HFF-Myc (cell line): ENCODE results near the gene RPS25.
"Not testable (repeated sequence)": the region's sequence is repeated elsewhere in the genome, so short reads cannot be mapped to it uniquely, and the experiment has no call there.

Experiments
- DNase-seq: peaks from one replicate; pipeline ENCODE4 v3.0.0-alpha.2; 2011; ENCODE audit warnings: low read depth; ENCODE audit errors: extremely low read depth
- H3K4me3 ChIP-seq: replicated peaks from 2 replicates; pipeline ENCODE4 v1.5.1; 2011; ENCODE audit warnings: low read depth, mild to moderate bottlenecking, control low read depth, low read length
- CTCF ChIP-seq: IDR thresholded peaks from 2 replicates; pipeline ENCODE4 v1.5.1; 2012; ENCODE audit warnings: mild to moderate bottlenecking, low read depth, low read length, control low read depth; ENCODE audit errors: missing control alignments

The RPS25 gene

GRCh38 chr11:119018074-119018938, at the start of gene RPS25, which contains the start of gene TRAPPC4:
Gene RPS25, minus strand, starts transcription at chr11:119018343. Its CDS starts 59 bp downstream, at chr11:119018284.
Gene TRAPPC4, plus strand, starts transcription at chr11:119018766. Its CDS starts 30 bp downstream, at chr11:119018796.
- DNase-seq, result peak; percentile 91
- peak within 1 kb of the TSS; percentile 97 for H3K4me3 ChIP-seq
- no peak for TF ChIP-seq CTCF

GRCh38 chr11:119067371-119068222, 49.5 kb upstream of the RPS25 start, which contains the start of gene VPS11:
Gene VPS11, plus strand, starts transcription at chr11:119067818. Its CDS starts 6 bp downstream, at chr11:119067824.
- no peak for TF ChIP-seq CTCF
- peak; percentile 76 for DNase-seq

GRCh38 chr11:119065369-119065768, 47.2 kb upstream of the RPS25 start:
- peak; percentile 21 for DNase-seq
- no peak overlapping the region for H3K4me3 ChIP-seq
- TF ChIP-seq CTCF, result peak; percentile 62

More at GRCh38 chr11:119067371-119068222, 49.5 kb upstream of the RPS25 start, which contains the start of gene VPS11:
- peak within 1 kb of the TSS; percentile 99 for H3K4me3 ChIP-seq

- DNase-seq, result peak; percentile 32
- no peak for TF ChIP-seq CTCF
- H3K4me3 ChIP-seq, result no peak overlapping the region
Observed at GRCh38 chr11:119062779-119063178, 44.6 kb upstream of the RPS25 start.

GRCh38 chr11:119061256-119061655, 43.1 kb upstream of the RPS25 start:
- DNase-seq, result no peak
- no peak for TF ChIP-seq CTCF
- H3K4me3 ChIP-seq, result no peak overlapping the region

- not testable (repeated sequence) for DNase-seq, H3K4me3 ChIP-seq
Observed at GRCh38 chr11:119059128-119059527, 41.0 kb upstream of the RPS25 start.
